NCI-H2196 treated with DMSO at 0.1 percent for 48 hours (cell line): ENCODE data around the gene KLHL2.
"Not testable (repeated sequence)": the region's sequence is repeated elsewhere in the genome, so short reads cannot be mapped to it uniquely, and the experiment has no call there.

Source experiments
- DNase-seq: peaks from one replicate; lab custom pipeline; 2025; ENCODE audit not compliant: unreplicated experiment; lab: John Stamatoyannopoulos, UW

Gene KLHL2

GRCh38 chr4:165199722-165200121 is 7.6 kb upstream of the KLHL2 start:
- peak; percentile 11 for DNase-seq

- no peak for DNase-seq
Measured at GRCh38 chr4:165201806-165202205, 5.6 kb upstream of the KLHL2 start.

GRCh38 chr4:165203541-165204461 is 3.6 kb upstream of the KLHL2 start:
- DNase-seq = no peak

- DNase-seq = no peak
Measured at GRCh38 chr4:165204462-165204830, 2.9 kb upstream of the KLHL2 start.

- no peak for DNase-seq
Measured at GRCh38 chr4:165207016-165207430, 338 bp upstream of the KLHL2 start.

- no peak for DNase-seq
Measured at GRCh38 chr4:165208221-165208652, 876 bp downstream of the KLHL2 start.

GRCh38 chr4:165208741-165209388 is 1.5 kb downstream of the KLHL2 start:
- no peak for DNase-seq

GRCh38 chr4:165209796-165210195 is 2.4 kb downstream of the KLHL2 start:
- DNase-seq = no peak

- no peak for DNase-seq
Measured at GRCh38 chr4:165210566-165210965, 3.2 kb downstream of the KLHL2 start.

GRCh38 chr4:165212647-165213046 is 5.3 kb downstream of the KLHL2 start:
- not testable (repeated sequence) for DNase-seq

- not testable (repeated sequence) for DNase-seq
Measured at GRCh38 chr4:165213404-165213803, 6.0 kb downstream of the KLHL2 start.

GRCh38 chr4:165213991-165214709 is 6.8 kb downstream of the KLHL2 start:
- not testable (repeated sequence) for DNase-seq

- DNase-seq = not testable (repeated sequence)
Measured at GRCh38 chr4:165215034-165215751, 7.8 kb downstream of the KLHL2 start.

GRCh38 chr4:165215761-165216487 is 8.6 kb downstream of the KLHL2 start:
- not testable (repeated sequence) for DNase-seq

GRCh38 chr4:165217325-165217724 is 10.0 kb downstream of the KLHL2 start:
- DNase-seq = no peak

- DNase-seq = not testable (repeated sequence)
Measured at GRCh38 chr4:165221306-165221705, 13.9 kb downstream of the KLHL2 start.

GRCh38 chr4:165221993-165222650 is 14.8 kb downstream of the KLHL2 start:
- not testable (repeated sequence) for DNase-seq

GRCh38 chr4:165222651-165222994 is 15.3 kb downstream of the KLHL2 start:
- no peak for DNase-seq

- not testable (repeated sequence) for DNase-seq
Measured at GRCh38 chr4:165227401-165227800, 20.0 kb downstream of the KLHL2 start.
